Peyer's patch (tissue), 4 donors: ENCODE results near the gene KLF1.

Experiments used
- CTCF ChIP-seq, 6 experiments: fragments of 450-650 bp in 4 of 6; fragments of 200-600 bp in 2 of 6; sonication (generic) in 1 of 6; IDR thresholded peaks; one replicate each; pipeline ENCODE4 v1.5.1; 2017 to 2019; ENCODE audit warnings: antibody characterized with exemption in 6 of 6, mild to moderate bottlenecking in 3 of 6, moderate library complexity in 1 of 6
- POLR2A ChIP-seq, 2 donors: fragments of 450-650 bp; IDR thresholded peaks; one replicate each; pipeline ENCODE4 v1.5.1; 2017; ENCODE audit warnings: antibody characterized with exemption in 2 of 2, mild to moderate bottlenecking in 2 of 2, moderate library complexity in 2 of 2

DNA sequence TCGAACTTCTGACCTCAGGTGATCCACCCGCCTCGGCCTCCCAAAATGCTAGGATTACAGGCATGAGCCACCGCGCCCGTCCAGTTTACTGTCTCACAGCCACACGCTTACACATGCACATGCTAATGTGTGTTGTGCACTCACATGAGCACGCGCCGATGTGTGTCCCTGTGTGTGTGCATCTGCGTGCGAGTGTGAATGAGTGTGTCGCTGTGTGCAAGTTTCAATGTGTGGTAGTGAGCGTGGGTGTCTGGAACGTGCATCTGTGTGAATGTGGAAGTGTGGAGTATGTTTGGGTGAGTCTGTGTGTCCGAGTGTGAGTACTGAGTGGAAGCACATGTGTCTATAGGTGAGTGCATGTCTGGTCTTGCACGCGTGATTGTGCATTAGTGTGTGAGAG lies 44.5 kb downstream of the KLF1 start:
- TF ChIP-seq POLR2A (IDR thresholded peaks at IDR 0.05) (no peak), CTCF (IDR thresholded peaks at IDR 0.05) (no peak)
